T-helper 1 cell treated with Interleukin-12 subunit alpha and Interleukin-12 subunit beta and Interleukin-4 antibody, amounts not matched to agents 30 μg/mL and 1 μg/mL, for 36 hours (primary cell): Measurements from ENCODE around the gene MSLN.
"Not testable (repeated sequence)": the region's sequence is repeated elsewhere in the genome, so short reads cannot be mapped to it uniquely, and the experiment has no call there.

Experiments used
- H3K27ac Mint-ChIP-seq: one replicate; pipeline ENCODE4 v1.8.0; 2021; ENCODE audit warnings: mild to moderate bottlenecking, mixed read lengths
- H3K27me3 Mint-ChIP-seq: one replicate; pipeline ENCODE4 v1.8.0; 2021; ENCODE audit warnings: low read depth, mixed read lengths
- H3K36me3 Mint-ChIP-seq: one replicate; pipeline ENCODE4 v1.8.0; 2021; ENCODE audit warnings: low read depth, mixed read lengths
- H3K4me1 Mint-ChIP-seq: one replicate; pipeline ENCODE4 v1.8.0; 2021; ENCODE audit warnings: low read depth, mixed read lengths
- H3K4me3 Mint-ChIP-seq: one replicate; pipeline ENCODE4 v1.8.0; 2021; ENCODE audit warnings: mild to moderate bottlenecking, moderate library complexity, mixed read lengths
- H3K9me3 Mint-ChIP-seq: one replicate; pipeline ENCODE4 v1.8.0; 2021; ENCODE audit warnings: mixed read lengths

Gene MSLN

GRCh38 chr16:766820-767640, 6.5 kb downstream of the MSLN start:
- H3K27me3 Mint-ChIP-seq, result no peaks in the 10 kb centered on the region

GRCh38 chr16:767743-768235, 7.3 kb downstream of the MSLN start:
- no peaks in the 10 kb centered on the region for H3K4me1 Mint-ChIP-seq

More at GRCh38 chr16:766820-767640, 6.5 kb downstream of the MSLN start:
- Mint-ChIP-seq H3K4me3 (no peak overlapping the region), H3K4me1 (no peaks in the 10 kb centered on the region), H3K9me3 (no peaks in the 10 kb centered on the region), H3K36me3 (no peaks in the 10 kb centered on the region), H3K27ac (no peak overlapping the region)

GRCh38 chr16:768428-768827, 7.9 kb downstream of the MSLN start:
- Mint-ChIP-seq H3K27me3 (no peaks in the 10 kb centered on the region), H3K4me3 (no peak overlapping the region), H3K36me3 (no peaks in the 10 kb centered on the region), H3K9me3 (no peaks in the 10 kb centered on the region), H3K27ac (no peak overlapping the region), H3K4me1 (no peaks in the 10 kb centered on the region)

More at GRCh38 chr16:767743-768235, 7.3 kb downstream of the MSLN start:
- no peak overlapping the region for H3K27ac Mint-ChIP-seq
- no peak overlapping the region for H3K4me3 Mint-ChIP-seq
- no peaks in the 10 kb centered on the region for H3K36me3 Mint-ChIP-seq
- no peaks in the 10 kb centered on the region for H3K9me3 Mint-ChIP-seq
- H3K27me3 Mint-ChIP-seq, result no peaks in the 10 kb centered on the region

GRCh38 chr16:769184-769784, 8.8 kb downstream of the MSLN start:
- H3K27ac Mint-ChIP-seq, result no peak overlapping the region

GRCh38 chr16:769934-770333, 9.4 kb downstream of the MSLN start:
- Mint-ChIP-seq H3K36me3 (no peaks in the 10 kb centered on the region), H3K9me3 (no peaks in the 10 kb centered on the region), H3K27ac (no peak overlapping the region), H3K27me3 (no peaks in the 10 kb centered on the region), H3K4me1 (no peaks in the 10 kb centered on the region), H3K4me3 (no peak overlapping the region)

More at GRCh38 chr16:769184-769784, 8.8 kb downstream of the MSLN start:
- H3K36me3 Mint-ChIP-seq, result no peaks in the 10 kb centered on the region
- H3K9me3 Mint-ChIP-seq, result no peaks in the 10 kb centered on the region
- H3K4me3 Mint-ChIP-seq, result no peak overlapping the region
- no peaks in the 10 kb centered on the region for H3K27me3 Mint-ChIP-seq
- no peaks in the 10 kb centered on the region for H3K4me1 Mint-ChIP-seq

- no peaks in the 10 kb centered on the region for H3K9me3 Mint-ChIP-seq
- no peak overlapping the region for H3K4me3 Mint-ChIP-seq
- H3K36me3 Mint-ChIP-seq, result no peaks in the 10 kb centered on the region
- no peaks in the 10 kb centered on the region for H3K27me3 Mint-ChIP-seq
- no peaks in the 10 kb centered on the region for H3K4me1 Mint-ChIP-seq
- H3K27ac Mint-ChIP-seq, result no peak overlapping the region
Measured at GRCh38 chr16:770411-770810, 9.9 kb downstream of the MSLN start.

GRCh38 chr16:772959-773358, 12.4 kb downstream of the MSLN start:
- peaks cover 1% of the 10 kb centered on the region for H3K4me1 Mint-ChIP-seq
- H3K36me3 Mint-ChIP-seq, result no peaks in the 10 kb centered on the region
- H3K9me3 Mint-ChIP-seq, result no peaks in the 10 kb centered on the region
- no peaks in the 10 kb centered on the region for H3K27me3 Mint-ChIP-seq
- no peak overlapping the region for H3K4me3 Mint-ChIP-seq
- H3K27ac Mint-ChIP-seq, result no peak overlapping the region

- H3K36me3 Mint-ChIP-seq, result no peaks in the 10 kb centered on the region
- H3K27me3 Mint-ChIP-seq, result no peaks in the 10 kb centered on the region
- peaks cover 1% of the 10 kb centered on the region for H3K4me1 Mint-ChIP-seq
- H3K4me3 Mint-ChIP-seq, result no peak overlapping the region
- no peaks in the 10 kb centered on the region for H3K9me3 Mint-ChIP-seq
- no peak overlapping the region for H3K27ac Mint-ChIP-seq
Measured at GRCh38 chr16:774086-775001, 13.8 kb downstream of the MSLN start.

- peaks cover 1% of the 10 kb centered on the region for H3K4me1 Mint-ChIP-seq
- no peak overlapping the region for H3K27ac Mint-ChIP-seq
- H3K9me3 Mint-ChIP-seq, result no peaks in the 10 kb centered on the region
- H3K4me3 Mint-ChIP-seq, result no peak overlapping the region
- H3K27me3 Mint-ChIP-seq, result no peaks in the 10 kb centered on the region
- no peaks in the 10 kb centered on the region for H3K36me3 Mint-ChIP-seq
Measured at GRCh38 chr16:775236-775796, 14.8 kb downstream of the MSLN start.

GRCh38 chr16:776298-776697, 15.8 kb downstream of the MSLN start:
- H3K36me3 Mint-ChIP-seq, H3K4me3 Mint-ChIP-seq, H3K27me3 Mint-ChIP-seq, H3K27ac Mint-ChIP-seq, H3K4me1 Mint-ChIP-seq, H3K9me3 Mint-ChIP-seq: not testable (repeated sequence)

GRCh38 chr16:776824-777223, 16.3 kb downstream of the MSLN start:
- Mint-ChIP-seq H3K27ac (no peak overlapping the region), H3K4me3 (no peak overlapping the region), H3K27me3 (no peaks in the 10 kb centered on the region), H3K4me1 (peaks cover 1% of the 10 kb centered on the region), H3K36me3 (no peaks in the 10 kb centered on the region), H3K9me3 (no peaks in the 10 kb centered on the region)

GRCh38 chr16:777826-778225, 17.3 kb downstream of the MSLN start:
- H3K4me3 Mint-ChIP-seq, result no peak overlapping the region
- H3K27me3 Mint-ChIP-seq, result no peaks in the 10 kb centered on the region
- no peaks in the 10 kb centered on the region for H3K9me3 Mint-ChIP-seq
- H3K27ac Mint-ChIP-seq, result no peak overlapping the region
- no peaks in the 10 kb centered on the region for H3K36me3 Mint-ChIP-seq
- peaks cover 1% of the 10 kb centered on the region for H3K4me1 Mint-ChIP-seq

- H3K27me3 Mint-ChIP-seq, result no peaks in the 10 kb centered on the region
Measured at GRCh38 chr16:778447-778846, 17.9 kb downstream of the MSLN start.

GRCh38 chr16:778909-779527, 18.5 kb downstream of the MSLN start:
- no peak overlapping the region for H3K4me3 Mint-ChIP-seq

More at GRCh38 chr16:778447-778846, 17.9 kb downstream of the MSLN start:
- Mint-ChIP-seq H3K9me3 (no peaks in the 10 kb centered on the region), H3K36me3 (no peaks in the 10 kb centered on the region), H3K4me1 (peaks cover 1% of the 10 kb centered on the region), H3K27ac (no peak overlapping the region), H3K4me3 (no peak overlapping the region)

More at GRCh38 chr16:778909-779527, 18.5 kb downstream of the MSLN start:
- Mint-ChIP-seq H3K9me3 (no peaks in the 10 kb centered on the region), H3K27me3 (no peaks in the 10 kb centered on the region), H3K36me3 (no peaks in the 10 kb centered on the region), H3K4me1 (peaks cover 1% of the 10 kb centered on the region), H3K27ac (no peak overlapping the region)
